Kidney (tissue), 14 donors: Measurements from ENCODE around the gene RAB29. TPM values are rescaled to one million over a fixed set of nuclear protein-coding genes. Genes with fewer than 3 reads are reported as not detected.

Experiments
- DNase-seq, 5 donors: peaks; one replicate each; pipeline ENCODE4 v3.0.0-alpha.2; 2013 to 2020
- FAIRE-seq: peaks from 2 replicates; lab custom pipeline; 2012; peaks lifted over from hg19 to GRCh38; lab: Jason Lieb, UNC
- H3K27ac ChIP-seq, 2 donors: one replicate each; pipeline ENCODE4 v1.7.0; 2013; ENCODE audit warnings: low read depth in 2 of 2, low read length in 2 of 2, inconsistent platforms in 1 of 2
- H3K27me3 ChIP-seq: one replicate; pipeline ENCODE4 v1.7.1; 2013; ENCODE audit warnings: low read length, inconsistent platforms; ENCODE audit not compliant: control insufficient read depth, insufficient read depth
- H3K36me3 ChIP-seq, 3 donors: one replicate each; pipeline versions ENCODE4 v1.7.0 to v1.7.1; 2013; ENCODE audit warnings: low read length in 3 of 3, control low read depth in 1 of 3, inconsistent platforms in 1 of 3; ENCODE audit not compliant: insufficient read depth in 3 of 3, control insufficient read depth in 2 of 3
- H3K4me1 ChIP-seq, 3 donors: one replicate each; pipeline versions ENCODE4 v1.7.0 to v1.7.1; 2013; ENCODE audit warnings: low read length in 3 of 3, inconsistent platforms in 1 of 3, low read depth in 1 of 3; ENCODE audit not compliant: control insufficient read depth in 2 of 3, insufficient read depth in 2 of 3
- H3K4me3 ChIP-seq, 3 donors: one replicate each; pipeline versions ENCODE4 v1.7.0 to v1.8.1; 2013; ENCODE audit warnings: low read length in 3 of 3, control low read depth in 1 of 3, inconsistent platforms in 1 of 3
- H3K9ac ChIP-seq, 3 donors: one replicate each; pipeline versions ENCODE4 v1.7.0 to v1.7.1; 2013; ENCODE audit warnings: low read length in 3 of 3, control low read depth in 1 of 3, inconsistent platforms in 1 of 3
- H3K9me3 ChIP-seq, 3 donors: one replicate each; pipeline versions ENCODE4 v1.7.0 to v1.7.1; 2013; ENCODE audit warnings: low read length in 3 of 3, control low read depth in 1 of 3, inconsistent platforms in 1 of 3; ENCODE audit not compliant: control insufficient read depth in 2 of 3, insufficient read depth in 1 of 3
- CTCF ChIP-seq: IDR thresholded peaks from 3 replicates; pipeline ENCODE4 v1.5.1; 2012; ENCODE audit warnings: mild to moderate bottlenecking, moderate library complexity, borderline replicate concordance; ENCODE audit not compliant: insufficient read depth; ENCODE audit errors: extremely low read depth
- intact Hi-C: fragments of 100-400 bp; cut with DNase I; formaldehyde crosslinking; loops from one replicate; pipeline ENCODE4 v1.11.1; 2022
- polyA plus RNA-seq: library from polyadenylated mRNA; stranded (reverse); fragments of 350-450 nt; fragmentation: Illumina TruSeq; extraction: RNeasy Lipid Tissue Mini Kit (QIAGEN cat#74804); gene quantifications from one replicate; pipeline ENCODE4 v1.2.3, GENCODE V29; 2014; ENCODE audit warnings: low read depth, low replicate concordance; ENCODE audit not compliant: insufficient read depth
- total RNA-seq: library from RNA; stranded (reverse); fragmentation: NEBNext Ultra II Directional; extraction: Animal tissue kit (Norgen Biotek cat#: 25700); gene quantifications from one replicate; pipeline ENCODE4 v1.2.1, GENCODE V29; 2021
- donor health status: control.
- donor health status: control.
- donor health status: control.
- donor health status: control.
- donor health status: control.
- donor health status: DM: yes; HTN: yes; CAD: no.
- donor health status: Normal renal cell carcinoma (clear cell type).

RAB29 gene
- total and polyA plus RNA-seq, 2 donors from 2014 or later = 25.9 to 52.4 TPM

GRCh38 chr1:205746757-205747412 lies 28.4 kb downstream of the RAB29 start:
- Histone ChIP-seq H3K4me3 (peak overlapping the region in 2 of 3 donors; percentile 33 to 40), H3K9ac (peak overlapping the region in 1 of 3 donors; percentile 8), H3K4me1 (peaks cover 0 to 15% (median 14%) of the 10 kb centered on the region in 3 donors)

GRCh38 chr1:205744403-205744802 lies 30.9 kb downstream of the RAB29 start:
- DNase-seq = no peak
- intact Hi-C loops = no loop called here
- Histone ChIP-seq H3K27ac (peak overlapping the region in 1 of 2 donors; percentile 60), H3K27me3 (no peaks in the 10 kb centered on the region), H3K9ac (no peak overlapping the region), H3K36me3 (no peaks in the 10 kb centered on the region), H3K9me3 (no peaks in the 10 kb centered on the region), H3K4me3 (no peak overlapping the region), H3K4me1 (peaks cover 0 to 22% (median 18%) of the 10 kb centered on the region in 3 donors)
- no peak for TF ChIP-seq CTCF
- no peak for FAIRE-seq

More at GRCh38 chr1:205746757-205747412, 28.4 kb downstream of the RAB29 start:
- FAIRE-seq (no peak), DNase-seq (no peak)
- H3K27ac ChIP-seq = no peak overlapping the region
- H3K36me3 ChIP-seq = no peaks in the 10 kb centered on the region
- H3K9me3 ChIP-seq = no peaks in the 10 kb centered on the region
- H3K27me3 ChIP-seq = no peaks in the 10 kb centered on the region
- intact Hi-C loops = no loop called here
- no peak for TF ChIP-seq CTCF

GRCh38 chr1:205743977-205744376 lies 31.3 kb downstream of the RAB29 start:
- no peak for TF ChIP-seq CTCF
- Histone ChIP-seq H3K27ac (peak overlapping the region in 1 of 2 donors; percentile 60), H3K4me3 (peak overlapping the region in 1 of 3 donors; percentile 5), H3K36me3 (no peaks in the 10 kb centered on the region), H3K27me3 (no peaks in the 10 kb centered on the region), H3K4me1 (peaks cover 0 to 22% (median 18%) of the 10 kb centered on the region in 3 donors), H3K9ac (no peak overlapping the region), H3K9me3 (no peaks in the 10 kb centered on the region)
- intact Hi-C loops = no loop called here
- DNase-seq = no peak
- FAIRE-seq = no peak

GRCh38 chr1:205741681-205742080 lies 33.6 kb downstream of the RAB29 start:
- H3K9me3 ChIP-seq = no peaks in the 10 kb centered on the region
- TF ChIP-seq CTCF = no peak
- H3K4me3 ChIP-seq = peak overlapping the region in 1 of 3 donors; percentile 22
- peak overlapping the region in 1 of 2 donors; percentile 15 for H3K27ac ChIP-seq
- no peak overlapping the region for H3K9ac ChIP-seq
- H3K36me3 ChIP-seq = no peaks in the 10 kb centered on the region
- H3K4me1 ChIP-seq = peaks cover 0 to 22% (median 11%) of the 10 kb centered on the region in 3 donors
- DNase-seq (no peak), FAIRE-seq (no peak)
- H3K27me3 ChIP-seq = no peaks in the 10 kb centered on the region
- intact Hi-C loops = no loop called here
